ENCODE measurements around the gene MLH3.
"Not testable (repeated sequence)": the region's sequence is repeated elsewhere in the genome, so short reads cannot be mapped to it uniquely, and the experiment has no call there.

MLH3 gene

DNA sequence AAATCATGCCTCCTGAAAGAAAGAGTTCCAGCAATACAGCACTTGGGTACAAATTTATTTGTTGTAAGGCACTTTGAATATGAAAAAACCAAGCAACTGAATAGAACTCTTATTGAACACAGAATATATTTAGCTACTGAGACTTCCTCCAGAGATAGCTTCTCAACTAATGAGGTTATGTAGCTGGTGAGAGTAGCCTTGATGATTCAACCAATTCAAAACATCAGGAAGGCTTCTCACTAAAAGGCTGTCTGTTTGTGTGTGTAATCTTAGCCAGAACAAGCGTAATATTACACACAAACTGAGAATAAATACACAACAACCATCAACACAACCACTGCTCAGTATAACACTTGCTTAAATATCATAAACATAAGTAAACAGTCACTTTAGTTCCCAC, 28.2 kb downstream of the MLH3 start:
- no peak for DNase-seq

DNA sequence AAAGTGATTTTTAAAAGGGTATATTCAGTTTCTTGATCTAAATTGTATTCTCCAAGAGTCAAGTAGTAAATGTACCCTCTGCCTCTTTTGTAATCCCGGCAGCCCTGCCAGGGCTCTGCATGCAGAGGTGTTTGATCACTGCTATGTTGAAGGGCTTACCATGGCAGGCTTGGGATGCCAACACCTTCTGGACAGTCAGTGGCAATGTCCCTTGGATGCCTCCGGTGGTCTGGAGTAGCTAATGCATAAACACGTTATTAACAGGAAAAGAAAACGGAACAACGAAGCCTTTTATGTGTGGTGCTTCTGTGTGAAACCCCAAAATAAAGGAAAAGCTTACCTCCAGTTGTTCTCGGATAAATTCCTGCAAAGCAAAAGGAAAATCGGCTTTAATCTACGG, 28.6 kb downstream of the MLH3 start:
- no peak for DNase-seq

GRCh38 chr14:75018694-75019093, 32.6 kb downstream of the MLH3 start:
- DNase-seq: no peak

DNA sequence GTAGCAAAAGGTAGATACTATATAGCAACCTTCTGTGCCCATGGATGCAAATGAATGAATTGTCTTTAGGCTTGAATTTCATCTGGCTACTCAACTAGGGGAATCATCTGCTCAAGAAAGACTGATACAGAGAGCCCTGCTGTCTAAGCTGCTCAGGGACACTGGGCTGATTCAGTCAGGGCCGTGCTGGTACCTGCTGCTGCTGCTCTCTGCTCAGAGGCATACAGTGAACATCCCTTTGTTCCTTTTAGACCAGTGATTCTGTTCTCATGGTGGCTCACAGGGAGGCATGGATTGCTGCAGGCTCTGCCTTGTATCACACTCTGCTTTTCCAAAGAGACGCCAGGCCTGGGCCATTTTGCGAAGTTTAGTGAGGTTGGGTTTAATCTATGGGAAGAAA, 34.5 kb downstream of the MLH3 start:
- DNase-seq: no peak

GRCh38 chr14:75015496-75015895, 35.8 kb downstream of the MLH3 start:
- no peak for DNase-seq

- DNase-seq: no peak
These were observed 38.0 kb downstream of the MLH3 start for GRCh38 chr14:75013290-75013689.

GRCh38 chr14:75011356-75011994, 39.8 kb downstream of the MLH3 start:
- DNase-seq: no peak

DNA sequence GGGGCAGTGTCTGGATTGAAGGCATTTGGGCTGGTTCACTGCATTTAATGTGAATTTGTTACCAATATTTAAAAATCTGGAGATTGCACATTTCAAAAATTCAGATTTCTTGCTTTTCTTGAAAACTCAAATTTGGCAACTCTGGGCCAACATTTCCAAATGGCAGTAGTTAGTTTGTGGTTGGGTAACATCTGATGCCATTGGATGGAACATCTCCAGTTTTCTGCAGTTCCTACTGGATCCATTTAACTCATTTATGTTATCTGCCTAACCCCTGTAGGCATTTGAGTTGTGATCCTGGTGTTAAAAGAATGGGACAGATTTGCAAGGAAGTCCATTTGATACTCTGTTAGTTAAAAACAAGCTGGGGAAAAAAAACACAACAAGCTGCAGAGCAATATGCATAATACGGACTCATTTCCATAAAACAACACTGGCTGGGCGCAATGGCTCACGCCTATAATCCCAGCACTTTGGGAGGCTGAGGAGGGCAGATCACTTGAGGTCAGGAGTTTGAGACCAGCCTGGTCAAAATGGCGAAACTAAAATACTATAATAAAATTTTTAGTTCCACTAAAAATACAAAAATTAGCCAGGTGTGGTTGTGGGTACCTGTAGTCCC, 40.7 kb downstream of the MLH3 start:
- DNase-seq: no peak

DNA sequence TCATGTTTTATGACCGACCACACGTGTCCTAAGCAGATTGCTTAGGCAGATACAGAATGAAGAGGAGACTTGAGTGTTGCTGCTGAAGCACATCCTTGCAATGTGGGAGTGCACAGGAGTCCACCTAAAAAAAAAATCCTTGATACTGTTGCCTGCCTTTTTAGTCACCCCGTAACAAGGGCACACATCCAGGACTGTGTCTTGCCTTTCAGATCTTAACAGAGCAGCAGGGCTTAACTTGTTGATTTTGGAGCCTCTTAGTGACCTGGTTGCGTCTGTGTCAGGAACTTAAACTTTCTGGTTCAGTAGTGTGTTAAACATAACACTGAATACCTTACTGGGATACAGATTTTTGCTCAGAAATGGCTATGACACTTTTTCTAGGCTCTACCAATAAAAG, 42.1 kb downstream of the MLH3 start:
- no peak for DNase-seq

- DNase-seq: no peak
These were observed 45.9 kb downstream of the MLH3 start for GRCh38 chr14:75005357-75005756.

DNA sequence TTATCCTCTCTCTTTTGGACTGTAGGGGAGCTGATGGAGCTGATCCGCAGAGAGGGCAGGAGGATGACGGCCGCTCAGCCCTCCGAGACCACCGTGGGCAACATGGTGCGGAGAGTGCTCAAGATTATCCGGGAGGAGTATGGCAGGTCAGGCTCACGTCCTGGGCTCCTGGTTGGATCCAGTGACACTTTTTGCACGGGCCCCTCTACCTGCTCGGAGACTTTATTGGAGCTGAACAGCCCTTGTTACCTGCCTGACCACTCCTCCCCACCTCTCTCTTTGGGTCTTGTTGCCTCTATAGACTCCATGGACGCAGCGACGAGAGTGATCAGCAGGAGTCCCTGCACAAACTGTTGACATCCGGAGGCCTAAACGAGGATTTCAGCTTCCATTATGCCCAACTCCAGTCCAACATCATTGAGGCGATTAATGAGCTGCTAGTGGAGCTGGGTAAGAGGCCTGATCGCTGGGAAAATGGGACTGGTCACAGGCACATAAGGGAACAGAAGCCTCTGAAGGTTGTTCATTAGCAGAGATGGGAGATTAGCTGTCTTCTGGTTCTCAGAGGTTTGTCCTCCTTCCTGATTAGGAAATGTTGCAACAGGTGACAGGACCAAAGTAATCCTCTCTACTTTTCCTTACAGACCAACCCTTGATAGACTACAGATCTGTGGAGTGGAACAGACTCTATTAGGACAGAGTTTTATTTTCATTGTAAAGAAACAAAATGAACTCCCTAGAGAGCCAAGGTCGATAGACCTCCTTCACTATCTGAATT, 47.8 kb downstream of the MLH3 start:
- DNase-seq: no peak

DNA sequence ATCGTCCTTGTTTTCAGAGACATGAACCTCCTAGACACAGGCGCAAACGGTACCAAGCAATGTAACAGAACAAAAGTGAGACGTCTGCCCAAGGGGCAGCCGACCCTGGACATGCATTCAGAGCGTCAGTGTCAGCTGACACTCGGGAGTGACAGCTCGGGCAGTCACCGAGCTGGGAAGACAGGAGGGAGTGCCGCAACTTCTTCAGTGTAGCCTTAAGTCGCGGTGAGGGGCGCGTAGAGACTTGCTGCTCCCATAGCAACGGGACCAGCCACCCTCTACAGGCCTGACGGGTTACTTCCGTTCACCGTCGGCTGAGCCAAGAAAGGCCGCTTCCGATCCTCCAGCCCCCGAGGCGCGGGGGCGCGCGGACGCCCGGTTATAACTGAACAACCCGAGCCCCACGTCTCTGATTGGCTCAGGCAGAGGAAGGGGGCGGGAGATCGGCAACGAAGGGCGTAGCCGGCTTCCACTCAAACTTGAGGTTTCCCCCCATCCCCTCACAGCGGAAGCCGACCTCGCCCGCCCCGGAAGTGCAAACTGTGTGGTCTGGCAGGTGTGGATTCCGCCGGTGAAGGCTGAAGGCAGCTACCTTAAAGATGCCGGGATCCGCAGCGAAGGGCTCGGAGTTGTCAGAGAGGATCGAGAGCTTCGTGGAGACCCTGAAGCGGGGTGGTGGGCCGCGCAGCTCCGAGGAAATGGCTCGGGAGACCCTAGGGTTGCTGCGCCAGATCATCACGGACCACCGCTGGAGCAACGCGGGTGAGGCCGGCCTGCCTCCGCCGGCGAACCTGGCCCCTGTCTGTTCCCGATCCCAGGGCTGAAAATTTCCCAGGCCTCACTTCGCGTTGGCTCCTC, 48.6 kb downstream of the MLH3 start, which contains the start of gene EIF2B2:
EIF2B2 (plus strand) TSS at position 530 of the 858 bp plus-strand sequence; CDS start at position 600, 70 bp downstream.
- DNase-seq: peak; percentile 95

DNA sequence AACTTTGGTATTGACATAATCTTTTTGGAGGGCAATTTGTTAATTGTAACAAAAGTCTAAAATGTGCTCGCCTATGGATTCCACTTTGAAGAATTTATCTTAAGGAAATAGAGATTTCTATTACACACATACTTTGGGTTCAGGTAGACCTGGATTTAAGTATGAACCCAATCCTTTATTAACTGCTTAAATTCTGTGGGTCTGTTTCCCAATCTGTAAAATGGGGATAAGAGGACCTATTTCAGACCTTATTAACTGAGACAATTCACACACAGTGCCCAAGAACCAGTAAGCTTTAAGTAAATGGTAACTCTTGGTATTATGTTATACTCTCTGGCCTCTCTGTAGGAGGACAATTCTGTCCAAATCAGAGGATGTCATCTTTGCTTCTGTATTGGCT, 49.4 kb downstream of the MLH3 start:
- no peak for DNase-seq

- no peak for DNase-seq
These were observed 50.0 kb downstream of the MLH3 start for GRCh38 chr14:75001261-75001660.

DNA sequence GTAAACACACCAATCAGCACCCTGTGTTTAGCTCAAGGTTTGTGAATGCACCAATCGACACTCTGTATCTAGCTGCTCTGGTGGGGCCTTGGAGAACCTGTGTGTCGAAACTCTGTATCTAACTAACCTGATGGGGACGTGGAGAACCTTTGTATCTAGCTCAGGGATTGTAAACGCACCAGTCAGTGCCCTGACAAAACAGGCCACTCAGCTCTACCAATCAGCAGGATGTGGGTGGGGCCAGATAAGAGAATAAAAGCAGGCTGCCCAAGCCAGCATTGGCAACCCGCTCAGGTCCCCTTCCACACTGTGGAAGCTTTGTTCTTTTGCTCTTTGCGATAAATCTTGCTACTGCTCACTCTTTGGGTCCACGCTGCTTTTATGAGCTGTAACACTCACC, 55.5 kb downstream of the MLH3 start:
- DNase-seq: not testable (repeated sequence)

GRCh38 chr14:74994182-74994581, 57.1 kb downstream of the MLH3 start:
- not testable (repeated sequence) for DNase-seq

DNA sequence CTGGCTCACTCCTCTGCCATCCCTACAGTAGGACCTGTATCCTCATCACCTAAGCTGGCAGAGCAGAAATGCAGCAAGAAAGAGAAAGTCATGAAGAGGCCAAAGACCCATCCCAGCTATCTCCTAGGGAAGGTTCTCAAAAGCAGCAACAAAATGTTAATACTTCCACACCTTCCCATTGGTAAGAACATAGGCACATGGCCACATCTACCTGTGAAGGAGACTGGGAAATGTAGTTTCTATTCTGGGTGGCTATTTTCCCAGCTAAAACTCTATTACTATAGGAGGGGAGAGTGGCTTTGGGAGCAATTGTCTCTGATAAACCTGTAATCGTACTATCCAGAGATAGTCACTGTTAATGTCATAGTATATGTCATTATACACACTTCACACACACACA, 62.3 kb downstream of the MLH3 start:
- no peak for DNase-seq

DNA sequence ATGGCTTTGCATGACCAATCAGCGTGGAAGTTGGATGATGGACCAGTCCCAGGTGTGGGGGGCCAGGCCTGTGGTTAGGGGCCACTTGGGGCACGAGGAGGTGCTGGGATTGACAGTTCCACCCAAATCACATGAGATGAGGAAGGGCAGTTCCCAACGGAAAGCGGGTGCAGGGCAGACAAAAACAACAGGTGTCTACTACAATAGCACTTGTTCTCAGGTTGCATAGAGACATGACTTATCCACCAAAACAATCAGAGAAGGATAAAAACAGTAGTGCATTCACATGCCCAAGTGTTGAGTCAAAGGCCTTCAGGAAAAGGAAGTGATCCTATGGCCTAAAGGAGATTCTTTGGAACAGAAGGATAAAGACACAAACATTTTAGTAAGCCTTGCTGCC, 63.1 kb downstream of the MLH3 start:
- no peak for DNase-seq

- DNase-seq: no peak
These were observed 65.5 kb downstream of the MLH3 start for GRCh38 chr14:74985806-74986205.

DNA sequence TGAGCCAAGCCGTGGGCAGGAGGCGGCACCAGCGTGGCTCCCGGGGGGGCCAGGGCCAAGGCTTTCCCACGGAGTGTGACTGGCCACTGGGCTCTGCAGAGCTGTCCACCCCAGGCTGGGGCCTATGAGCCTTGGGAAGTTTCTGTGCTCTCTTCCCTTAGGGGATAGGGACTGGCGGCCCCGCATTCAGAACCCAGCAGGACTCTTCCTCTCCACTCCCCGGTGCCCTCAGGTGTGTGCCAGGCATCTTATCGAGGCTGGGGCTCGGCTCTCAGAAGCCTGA, 66.3 kb downstream of the MLH3 start:
- DNase-seq: no peak

DNA sequence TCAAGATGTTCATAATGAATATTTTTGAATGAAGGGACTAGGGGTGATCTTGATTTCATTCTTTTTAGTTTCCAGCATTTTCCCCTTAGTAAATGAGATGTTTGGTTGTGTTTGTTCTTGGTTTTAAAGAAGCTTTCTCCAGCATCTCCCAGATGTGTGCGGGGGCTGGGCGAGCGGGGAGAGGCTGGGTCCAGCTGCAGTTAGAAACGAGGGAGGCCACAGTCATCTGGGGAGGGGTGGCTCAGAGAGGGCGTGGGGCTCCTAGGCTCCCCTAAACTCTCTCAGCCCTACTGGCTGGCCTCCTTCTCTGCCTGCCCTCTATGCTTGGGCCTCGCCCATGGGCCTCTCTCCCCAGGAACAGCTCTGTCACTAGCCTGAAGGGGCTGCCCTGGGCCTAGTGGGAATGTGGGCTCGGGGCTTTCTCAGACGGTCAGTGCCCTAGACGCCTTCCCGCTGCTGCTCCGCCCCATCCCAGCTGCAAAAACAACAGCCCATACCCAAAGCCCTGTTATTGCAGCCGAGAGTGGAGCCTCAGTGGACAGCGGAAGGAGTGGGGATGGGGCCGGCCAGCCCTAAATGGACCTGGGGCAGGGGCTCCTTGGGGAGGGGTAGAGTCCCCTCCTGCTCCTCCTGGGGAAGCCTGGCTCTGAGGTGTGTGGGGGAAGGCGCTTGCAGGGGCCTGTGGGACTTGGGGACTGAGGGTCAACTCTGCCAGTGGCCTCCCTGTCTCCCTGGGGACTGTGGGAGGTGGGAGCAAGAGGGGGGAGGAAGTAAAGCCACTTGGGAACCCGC, 66.8 kb downstream of the MLH3 start:
- DNase-seq: no peak

- DNase-seq: no peak
These were observed 67.9 kb downstream of the MLH3 start for GRCh38 chr14:74983343-74983742.

- DNase-seq: no peak
These were observed 68.6 kb downstream of the MLH3 start for GRCh38 chr14:74982661-74983060.

All from DMS 273 treated with DMSO at 0.1 percent for 48 hours (cell line).